HL-60 (cell line): ENCODE data around the gene URGCP.

Experiments
- DNase-seq, 2 experiments: peaks; one replicate each; pipeline ENCODE4 v3.0.0-alpha.2; 2010 to 2020; ENCODE audit warnings: low read depth in 1 of 2, low spot score in 1 of 2
- H3K27ac ChIP-seq: fragments of 250-450 bp; sonication (Bioruptor Pico); replicated peaks from 2 replicates; pipeline ENCODE4 v1.5.1; 2020; ENCODE audit warnings: mild to moderate bottlenecking, moderate library complexity
- H3K27me3 ChIP-seq: fragments of 250-450 bp; sonication (Bioruptor Pico); 2 replicates; pipeline ENCODE4 v1.5.1; 2021; ENCODE audit warnings: mild to moderate bottlenecking, moderate library complexity; ENCODE audit not compliant: insufficient read depth, poor library complexity, severe bottlenecking
- H3K4me3 ChIP-seq: replicated peaks from 2 replicates; pipeline ENCODE4 v1.5.1; 2011; ENCODE audit warnings: mild to moderate bottlenecking, control low read depth, low read length; ENCODE audit not compliant: insufficient read depth
- CTCF ChIP-seq: IDR thresholded peaks from one replicate; pipeline ENCODE4 v1.5.1; 2011; ENCODE audit warnings: low read length, control low read depth, inconsistent platforms; ENCODE audit not compliant: insufficient read depth
- GABPA ChIP-seq: IDR thresholded peaks from 2 replicates; pipeline ENCODE4 v1.6.1; 2012; ENCODE audit warnings: low read depth
- POLR2AphosphoS5 ChIP-seq: IDR thresholded peaks from 2 replicates; pipeline ENCODE4 v1.6.1; 2012; ENCODE audit warnings: low read depth
- REST ChIP-seq: IDR thresholded peaks from 2 replicates; pipeline ENCODE4 v1.6.1; 2012; ENCODE audit warnings: low read depth; ENCODE audit not compliant: insufficient replicate concordance
- SPI1 ChIP-seq: IDR thresholded peaks from 2 replicates; pipeline ENCODE4 v1.6.1; 2012; ENCODE audit warnings: low read depth, mild to moderate bottlenecking, borderline replicate concordance

The URGCP gene

GRCh38 chr7:43876241-43876640, 30.2 kb downstream of the URGCP start:
- H3K27me3 ChIP-seq = no peaks in the 10 kb centered on the region
- DNase-seq = peak in 1 of 2 experiments; percentile 54
- no peak overlapping the region for H3K4me3 ChIP-seq
- peak overlapping the region; percentile 42 for H3K27ac ChIP-seq
- TF ChIP-seq GABPA (no peak), SPI1 (peak; percentile 97)

- H3K4me3 ChIP-seq = no peak overlapping the region
- TF ChIP-seq SPI1 = no peak
- no peak for TF ChIP-seq CTCF
- TF ChIP-seq POLR2AphosphoS5 = no peak
- TF ChIP-seq REST = no peak
- TF ChIP-seq GABPA = no peak
Measured at GRCh38 chr7:43873300-43873699, 33.1 kb downstream of the URGCP start.

GRCh38 chr7:43872406-43873110, 33.8 kb downstream of the URGCP start:
- no peak for DNase-seq
- Histone ChIP-seq H3K4me3 (no peak overlapping the region), H3K27ac (no peak overlapping the region), H3K27me3 (no peaks in the 10 kb centered on the region)
- TF ChIP-seq SPI1 = no peak
- TF ChIP-seq POLR2AphosphoS5 = no peak
- no peak for TF ChIP-seq CTCF
- TF ChIP-seq GABPA = no peak
- no peak for TF ChIP-seq REST

More at GRCh38 chr7:43873300-43873699, 33.1 kb downstream of the URGCP start:
- no peak overlapping the region for H3K27ac ChIP-seq
- no peaks in the 10 kb centered on the region for H3K27me3 ChIP-seq
- DNase-seq = no peak

GRCh38 chr7:43871064-43871463, 35.3 kb downstream of the URGCP start:
- no peak overlapping the region for H3K4me3 ChIP-seq
- DNase-seq = no peak
- no peak for TF ChIP-seq REST
- TF ChIP-seq CTCF = no peak
- TF ChIP-seq POLR2AphosphoS5 = no peak
- TF ChIP-seq SPI1 = no peak
- TF ChIP-seq GABPA = no peak
- no peak overlapping the region for H3K27ac ChIP-seq
- no peaks in the 10 kb centered on the region for H3K27me3 ChIP-seq
